Measurements from ENCODE around the gene BSG. TPM values are rescaled to one million over a fixed set of nuclear protein-coding genes. Genes with fewer than 3 reads are reported as not detected.
A peak's percentile ranks its signal among the peaks of the same experiment; 100 is the strongest.
"Not testable (repeated sequence)": the region's sequence is repeated elsewhere in the genome, so short reads cannot be mapped to it uniquely, and the experiment has no call there.

Gene BSG
- total RNA-seq, 1 donor from 2014 or later = 291 TPM

GRCh38 chr19:593055-593454, 20.7 kb downstream of the BSG start:
- peaks cover 18% of the 10 kb centered on the region for H3K27me3 Mint-ChIP-seq
- no peaks in the 10 kb centered on the region for H3K36me3 Mint-ChIP-seq (ENCODE audit: low read depth)
- H3K27ac Mint-ChIP-seq = no peak overlapping the region
- intact Hi-C loops (cut with micrococcal nuclease) = no loop called here
- no peak overlapping the region for H3K4me3 Mint-ChIP-seq
- no peaks in the 10 kb centered on the region for H3K4me1 Mint-ChIP-seq
- no peaks in the 10 kb centered on the region for H3K9me3 Mint-ChIP-seq
- no peak for DNase-seq

- intact Hi-C loops (cut with micrococcal nuclease) = no loop called here
- Mint-ChIP-seq H3K27me3 (peaks cover 18% of the 10 kb centered on the region), H3K9me3 (no peaks in the 10 kb centered on the region), H3K4me3 (no peak overlapping the region), H3K4me1 (no peaks in the 10 kb centered on the region), H3K27ac (peak overlapping the region; percentile 36), H3K36me3 (ENCODE audit: low read depth) (no peaks in the 10 kb centered on the region)
- DNase-seq = no peak
These were observed 21.1 kb downstream of the BSG start for GRCh38 chr19:593505-593904.

GRCh38 chr19:594265-594870, 22.0 kb downstream of the BSG start:
- no peaks in the 10 kb centered on the region for H3K36me3 Mint-ChIP-seq (ENCODE audit: low read depth)
- peaks cover 14% of the 10 kb centered on the region for H3K27me3 Mint-ChIP-seq
- no peak overlapping the region for H3K4me3 Mint-ChIP-seq
- DNase-seq = no peak
- intact Hi-C loops (cut with micrococcal nuclease) = no loop called here
- no peak overlapping the region for H3K27ac Mint-ChIP-seq
- no peaks in the 10 kb centered on the region for H3K4me1 Mint-ChIP-seq
- no peaks in the 10 kb centered on the region for H3K9me3 Mint-ChIP-seq

- intact Hi-C loops (cut with micrococcal nuclease) = no loop called here
- Mint-ChIP-seq H3K9me3 (no peaks in the 10 kb centered on the region), H3K4me1 (no peaks in the 10 kb centered on the region), H3K27ac (no peak overlapping the region), H3K27me3 (peaks cover 12% of the 10 kb centered on the region), H3K4me3 (no peak overlapping the region), H3K36me3 (ENCODE audit: low read depth) (no peaks in the 10 kb centered on the region)
- DNase-seq = no peak
These were observed 23.2 kb downstream of the BSG start for GRCh38 chr19:595326-596262.

- Mint-ChIP-seq H3K27me3 (peaks cover 10% of the 10 kb centered on the region), H3K4me3 (no peak overlapping the region), H3K27ac (no peak overlapping the region), H3K4me1 (no peaks in the 10 kb centered on the region), H3K36me3 (ENCODE audit: low read depth) (no peaks in the 10 kb centered on the region), H3K9me3 (no peaks in the 10 kb centered on the region)
- intact Hi-C loops (cut with micrococcal nuclease) = no loop called here
- no peak for DNase-seq
These were observed 23.9 kb downstream of the BSG start for GRCh38 chr19:596263-596655.

- Mint-ChIP-seq H3K27me3 (peaks cover 6% of the 10 kb centered on the region), H3K4me1 (no peaks in the 10 kb centered on the region), H3K27ac (no peak overlapping the region), H3K36me3 (ENCODE audit: low read depth) (no peaks in the 10 kb centered on the region), H3K4me3 (no peak overlapping the region), H3K9me3 (no peaks in the 10 kb centered on the region)
- peak; percentile 67 for DNase-seq
- intact Hi-C loops (cut with micrococcal nuclease) = no loop called here
These were observed 25.3 kb downstream of the BSG start for GRCh38 chr19:597406-598315.

- Mint-ChIP-seq H3K4me3 (no peak overlapping the region), H3K4me1 (no peaks in the 10 kb centered on the region), H3K27ac (no peak overlapping the region), H3K36me3 (ENCODE audit: low read depth) (no peaks in the 10 kb centered on the region), H3K9me3 (no peaks in the 10 kb centered on the region), H3K27me3 (no peaks in the 10 kb centered on the region)
- DNase-seq = no peak
- intact Hi-C loops (cut with micrococcal nuclease) = no loop called here
These were observed 28.9 kb downstream of the BSG start for GRCh38 chr19:601310-601709.

- Mint-ChIP-seq H3K9me3 (no peaks in the 10 kb centered on the region), H3K27ac (no peak overlapping the region), H3K4me3 (no peak overlapping the region), H3K4me1 (no peaks in the 10 kb centered on the region), H3K36me3 (ENCODE audit: low read depth) (no peaks in the 10 kb centered on the region), H3K27me3 (no peaks in the 10 kb centered on the region)
- intact Hi-C loops (cut with micrococcal nuclease) = no loop called here
- DNase-seq = no peak
These were observed 29.4 kb downstream of the BSG start for GRCh38 chr19:601790-602189.

GRCh38 chr19:602391-603301, 30.2 kb downstream of the BSG start:
- H3K36me3 Mint-ChIP-seq (ENCODE audit: low read depth) = no peaks in the 10 kb centered on the region
- H3K4me3 Mint-ChIP-seq = no peak overlapping the region
- H3K27me3 Mint-ChIP-seq = no peaks in the 10 kb centered on the region

GRCh38 chr19:603302-603639, 30.9 kb downstream of the BSG start:
- H3K36me3 Mint-ChIP-seq (ENCODE audit: low read depth); H3K27ac Mint-ChIP-seq; H3K9me3 Mint-ChIP-seq; intact Hi-C loops (cut with micrococcal nuclease); DNase-seq; H3K27me3 Mint-ChIP-seq; H3K4me1 Mint-ChIP-seq; H3K4me3 Mint-ChIP-seq: not testable (repeated sequence)

More at GRCh38 chr19:602391-603301, 30.2 kb downstream of the BSG start:
- no peak for DNase-seq
- intact Hi-C loops (cut with micrococcal nuclease) = no loop called here
- no peaks in the 10 kb centered on the region for H3K4me1 Mint-ChIP-seq
- no peaks in the 10 kb centered on the region for H3K9me3 Mint-ChIP-seq
- no peak overlapping the region for H3K27ac Mint-ChIP-seq

- H3K36me3 Mint-ChIP-seq (ENCODE audit: low read depth); H3K4me3 Mint-ChIP-seq; H3K4me1 Mint-ChIP-seq; H3K27me3 Mint-ChIP-seq; H3K9me3 Mint-ChIP-seq; H3K27ac Mint-ChIP-seq: not testable (repeated sequence)
- intact Hi-C loops (cut with micrococcal nuclease) = loop anchor here (2.0 kb wide), 1 partner anchor 71 kb away; no protein-coding TSS in a partner anchor
- peak; percentile 67 for DNase-seq
These were observed 31.4 kb downstream of the BSG start for GRCh38 chr19:603779-604178.

- intact Hi-C loops (cut with micrococcal nuclease) = loop anchor here (2.0 kb wide), 1 partner anchor 72 kb away; no protein-coding TSS in a partner anchor
- H3K36me3 Mint-ChIP-seq (ENCODE audit: low read depth) = no peaks in the 10 kb centered on the region
- H3K9me3 Mint-ChIP-seq = no peaks in the 10 kb centered on the region
- H3K4me1 Mint-ChIP-seq = no peaks in the 10 kb centered on the region
- no peak overlapping the region for H3K27ac Mint-ChIP-seq
- no peaks in the 10 kb centered on the region for H3K27me3 Mint-ChIP-seq
- no peak overlapping the region for H3K4me3 Mint-ChIP-seq
- DNase-seq = peak; percentile 82
These were observed 32.0 kb downstream of the BSG start for GRCh38 chr19:604355-604754.

All from activated CD4-positive, alpha-beta T cell treated with anti-CD3 and anti-CD28 coated beads, Interleukin-2, amount 10 ng/mL, durations not matched to agents 24 days and 14 days (primary cell).